ENCODE data around the gene CFAP92. TPM values are rescaled to one million over a fixed set of nuclear protein-coding genes. Genes with fewer than 3 reads are reported as not detected.

CFAP92 gene
- total RNA-seq, 1 donor from 2014 or later: not detected

DNA sequence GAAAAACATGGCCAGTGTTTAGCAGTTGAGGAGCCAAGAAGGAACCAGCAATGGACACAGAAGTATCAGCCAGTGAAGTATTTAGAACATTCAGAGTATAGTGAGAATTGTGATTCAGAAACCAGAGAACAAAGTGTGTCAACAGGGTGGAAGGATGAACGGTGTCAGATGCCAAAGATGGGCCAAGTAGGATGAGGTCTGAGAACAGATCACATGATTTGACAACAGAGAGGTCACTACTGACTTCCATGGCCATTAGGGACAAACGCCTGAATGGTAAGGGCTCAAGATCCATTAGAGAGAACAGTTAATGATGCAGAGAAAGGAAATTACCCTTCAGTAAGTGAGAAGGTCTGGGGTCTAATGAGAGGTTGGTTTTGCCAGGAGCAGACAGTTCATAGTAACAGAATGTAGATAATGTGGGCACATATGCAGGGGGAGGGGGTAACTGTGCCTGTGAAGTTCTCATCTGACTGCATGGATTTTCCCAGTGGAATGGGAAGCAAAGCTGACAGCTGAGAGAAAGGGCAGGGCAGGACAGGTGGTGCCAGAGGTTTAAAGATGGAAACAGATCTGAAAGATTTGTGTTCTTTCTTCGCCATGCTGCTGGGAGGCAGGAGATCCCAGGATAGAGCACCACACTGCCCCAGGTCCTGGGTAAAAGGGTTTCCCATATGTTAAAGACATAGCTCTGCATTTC lies 119.2 kb downstream of the CFAP92 start:
- H3K4me3 Mint-ChIP-seq (ENCODE audit: unreplicated experiment): no peak overlapping the region
- H3K27me3 Mint-ChIP-seq (ENCODE audit: unreplicated experiment): peaks cover 9% of the 10 kb centered on the region
- TF ChIP-seq, protein P1, sequence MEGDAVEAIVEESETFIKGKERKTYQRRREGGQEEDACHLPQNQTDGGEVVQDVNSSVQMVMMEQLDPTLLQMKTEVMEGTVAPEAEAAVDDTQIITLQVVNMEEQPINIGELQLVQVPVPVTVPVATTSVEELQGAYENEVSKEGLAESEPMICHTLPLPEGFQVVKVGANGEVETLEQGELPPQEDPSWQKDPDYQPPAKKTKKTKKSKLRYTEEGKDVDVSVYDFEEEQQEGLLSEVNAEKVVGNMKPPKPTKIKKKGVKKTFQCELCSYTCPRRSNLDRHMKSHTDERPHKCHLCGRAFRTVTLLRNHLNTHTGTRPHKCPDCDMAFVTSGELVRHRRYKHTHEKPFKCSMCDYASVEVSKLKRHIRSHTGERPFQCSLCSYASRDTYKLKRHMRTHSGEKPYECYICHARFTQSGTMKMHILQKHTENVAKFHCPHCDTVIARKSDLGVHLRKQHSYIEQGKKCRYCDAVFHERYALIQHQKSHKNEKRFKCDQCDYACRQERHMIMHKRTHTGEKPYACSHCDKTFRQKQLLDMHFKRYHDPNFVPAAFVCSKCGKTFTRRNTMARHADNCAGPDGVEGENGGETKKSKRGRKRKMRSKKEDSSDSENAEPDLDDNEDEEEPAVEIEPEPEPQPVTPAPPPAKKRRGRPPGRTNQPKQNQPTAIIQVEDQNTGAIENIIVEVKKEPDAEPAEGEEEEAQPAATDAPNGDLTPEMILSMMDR (IDR thresholded peaks at IDR 0.05): no peak

DNA sequence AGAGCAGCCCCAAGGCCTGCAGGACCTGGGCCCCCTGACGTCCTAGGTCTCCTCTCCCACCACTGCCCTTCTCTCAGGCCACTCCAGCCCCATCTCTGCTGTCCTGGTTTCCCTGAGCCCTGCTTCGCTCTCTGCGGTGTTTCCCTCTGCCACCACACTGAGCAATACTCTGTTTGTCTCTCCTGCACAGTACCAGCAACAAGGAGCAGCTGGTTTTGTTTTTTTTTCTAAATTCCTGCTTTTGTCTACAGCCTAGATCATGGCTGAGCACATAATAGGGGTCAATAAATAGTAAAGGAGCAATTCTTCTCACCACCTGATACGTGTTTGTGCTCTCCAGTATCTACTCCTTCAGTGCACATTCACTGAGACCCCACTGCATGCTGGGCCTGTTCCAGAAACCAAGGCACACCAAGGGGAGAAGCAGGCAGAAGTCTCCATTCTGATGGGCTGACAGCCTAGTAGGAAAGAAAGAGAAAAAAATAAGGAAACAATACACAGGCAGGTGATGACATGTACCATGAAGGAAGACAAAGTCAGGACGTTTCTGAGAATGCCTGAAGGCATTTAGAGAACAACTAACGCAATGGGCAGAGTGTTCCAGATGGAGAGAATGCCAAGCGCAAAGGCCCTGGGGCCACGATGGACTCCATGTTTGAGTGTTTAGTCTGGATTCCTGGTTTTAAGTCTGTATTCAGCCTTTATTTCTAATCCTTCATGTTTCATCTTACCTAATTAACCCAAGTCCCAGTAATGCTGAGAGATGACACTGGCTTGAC lies 120.4 kb downstream of the CFAP92 start:
- TF ChIP-seq, protein P1 (IDR thresholded peaks at IDR 0.05): no peak
- Mint-ChIP-seq H3K4me1 (ENCODE audit: unreplicated experiment) (peaks cover 9% of the 10 kb centered on the region), H3K4me3 (ENCODE audit: unreplicated experiment) (no peak overlapping the region), H3K27ac (ENCODE audit: unreplicated experiment) (no peak overlapping the region), H3K27me3 (ENCODE audit: unreplicated experiment) (peaks cover 9% of the 10 kb centered on the region), H3K36me3 (ENCODE audit: unreplicated experiment) (no peaks in the 10 kb centered on the region), H3K9me3 (ENCODE audit: unreplicated experiment) (no peaks in the 10 kb centered on the region)
- no peak for DNase-seq (ENCODE audit: extremely low spot score, unreplicated experiment)

More for the DNA sequence above, 119.2 kb downstream of the CFAP92 start:
- Mint-ChIP-seq H3K4me1 (ENCODE audit: unreplicated experiment) (peaks cover 17% of the 10 kb centered on the region), H3K27ac (ENCODE audit: unreplicated experiment) (no peak overlapping the region), H3K9me3 (ENCODE audit: unreplicated experiment) (no peaks in the 10 kb centered on the region), H3K36me3 (ENCODE audit: unreplicated experiment) (no peaks in the 10 kb centered on the region)
- DNase-seq (ENCODE audit: extremely low spot score, unreplicated experiment): no peak

DNA sequence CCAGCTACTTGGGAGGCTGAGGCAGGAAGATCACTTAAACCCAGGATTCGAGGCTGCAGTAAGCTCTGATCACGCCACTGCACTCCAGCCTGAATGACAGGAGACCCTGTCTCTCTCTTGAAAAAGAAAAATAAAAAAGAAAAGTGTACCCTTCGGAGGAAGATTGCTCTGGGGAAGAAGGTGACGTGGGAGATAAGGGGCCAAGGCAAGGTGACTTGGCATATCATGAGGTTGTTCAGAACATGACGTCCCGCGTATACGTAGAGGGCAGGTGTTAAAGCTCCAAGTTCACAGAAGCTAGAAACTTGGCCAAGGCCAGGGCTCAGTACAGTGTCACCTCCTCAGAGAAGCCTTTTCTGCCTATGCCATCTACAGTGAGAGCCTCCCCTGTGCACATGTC lies 121.1 kb downstream of the CFAP92 start:
- TF ChIP-seq, protein P1 (IDR thresholded peaks at IDR 0.05): no peak
- Mint-ChIP-seq H3K9me3 (ENCODE audit: unreplicated experiment) (no peaks in the 10 kb centered on the region), H3K27ac (ENCODE audit: unreplicated experiment) (no peak overlapping the region), H3K4me3 (ENCODE audit: unreplicated experiment) (no peak overlapping the region), H3K27me3 (ENCODE audit: unreplicated experiment) (peaks cover 9% of the 10 kb centered on the region), H3K4me1 (ENCODE audit: unreplicated experiment) (peaks cover 2% of the 10 kb centered on the region), H3K36me3 (ENCODE audit: unreplicated experiment) (no peaks in the 10 kb centered on the region)
- DNase-seq (ENCODE audit: extremely low spot score, unreplicated experiment): no peak

DNA sequence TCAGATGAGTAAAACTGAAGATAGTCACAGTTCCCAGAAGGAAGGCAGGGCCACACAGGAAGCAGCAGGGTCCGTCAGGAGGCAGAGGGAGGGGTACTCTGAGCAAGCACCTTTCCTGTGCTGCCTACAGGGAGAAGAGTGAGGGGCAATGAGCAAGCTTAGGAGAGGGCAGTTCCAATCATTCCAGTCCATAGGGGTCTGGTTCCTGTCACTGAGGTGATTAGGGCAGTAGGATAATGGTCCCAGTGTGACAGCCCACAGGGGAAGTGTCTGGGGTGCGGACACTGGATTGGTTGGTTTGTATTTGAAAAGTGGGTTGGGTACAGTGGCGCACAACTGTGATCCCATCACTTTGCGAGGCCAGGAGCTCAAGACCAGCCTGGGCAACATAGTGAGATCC lies 121.6 kb downstream of the CFAP92 start:
- Mint-ChIP-seq H3K27ac (ENCODE audit: unreplicated experiment) (no peak overlapping the region), H3K27me3 (ENCODE audit: unreplicated experiment) (peaks cover 9% of the 10 kb centered on the region), H3K36me3 (ENCODE audit: unreplicated experiment) (no peaks in the 10 kb centered on the region), H3K9me3 (ENCODE audit: unreplicated experiment) (no peaks in the 10 kb centered on the region), H3K4me1 (ENCODE audit: unreplicated experiment) (no peaks in the 10 kb centered on the region), H3K4me3 (ENCODE audit: unreplicated experiment) (no peak overlapping the region)
- TF ChIP-seq, protein P1 (IDR thresholded peaks at IDR 0.05): no peak
- no peak for DNase-seq (ENCODE audit: extremely low spot score, unreplicated experiment)

DNA sequence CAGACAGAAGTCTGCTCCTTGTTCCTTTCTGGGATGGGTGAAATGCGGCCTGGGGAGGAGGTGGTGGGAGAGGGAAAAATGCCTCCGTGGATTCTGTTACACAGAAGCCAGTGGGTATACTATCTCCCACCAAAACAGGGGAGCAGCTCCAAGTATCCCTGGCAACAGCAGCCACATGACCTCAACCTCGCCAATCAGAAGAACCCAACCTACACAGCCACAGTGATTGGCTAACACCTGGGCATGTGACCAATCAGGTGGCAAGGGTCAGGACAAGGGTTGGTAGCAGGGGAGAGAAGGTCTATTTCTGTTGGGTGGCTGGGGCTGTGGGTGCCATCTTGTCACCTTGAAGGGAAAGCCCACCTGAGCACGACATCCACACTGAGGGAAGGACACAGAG lies 123.5 kb downstream of the CFAP92 start:
- Mint-ChIP-seq H3K4me1 (ENCODE audit: unreplicated experiment) (no peaks in the 10 kb centered on the region), H3K36me3 (ENCODE audit: unreplicated experiment) (no peaks in the 10 kb centered on the region), H3K27ac (ENCODE audit: unreplicated experiment) (no peak overlapping the region), H3K4me3 (ENCODE audit: unreplicated experiment) (no peak overlapping the region), H3K9me3 (ENCODE audit: unreplicated experiment) (no peaks in the 10 kb centered on the region), H3K27me3 (ENCODE audit: unreplicated experiment) (peaks cover 8% of the 10 kb centered on the region)
- TF ChIP-seq, protein P1 (IDR thresholded peaks at IDR 0.05): no peak
- no peak for DNase-seq (ENCODE audit: extremely low spot score, unreplicated experiment)
